A204.1 (cell line): ENCODE results near the gene FIGLA.

Experiments used
- FAIRE-seq: peaks from 2 replicates; lab custom pipeline; 2012; peaks lifted over from hg19 to GRCh38; lab: Jason Lieb, UNC

FIGLA gene

DNA sequence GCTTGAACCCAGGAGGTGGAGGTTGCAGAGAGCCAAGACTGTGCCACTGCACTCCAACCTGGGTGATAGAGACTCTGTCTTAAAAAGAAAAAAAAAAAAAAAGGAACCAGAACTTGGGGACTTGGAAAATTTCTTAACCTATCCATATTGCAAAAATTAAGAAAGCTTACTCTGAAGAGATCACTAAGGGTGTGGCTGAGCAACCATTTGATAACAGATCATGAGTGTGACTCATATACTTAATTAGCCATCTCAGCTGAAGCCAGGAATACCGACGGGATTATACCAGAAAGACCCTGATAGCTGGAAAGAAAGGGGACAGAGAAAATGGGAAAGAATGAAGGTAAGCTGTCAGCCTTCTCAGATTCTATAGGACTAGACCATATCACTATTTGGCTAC, 15.3 kb downstream of the FIGLA start:
- FAIRE-seq = no peak

DNA sequence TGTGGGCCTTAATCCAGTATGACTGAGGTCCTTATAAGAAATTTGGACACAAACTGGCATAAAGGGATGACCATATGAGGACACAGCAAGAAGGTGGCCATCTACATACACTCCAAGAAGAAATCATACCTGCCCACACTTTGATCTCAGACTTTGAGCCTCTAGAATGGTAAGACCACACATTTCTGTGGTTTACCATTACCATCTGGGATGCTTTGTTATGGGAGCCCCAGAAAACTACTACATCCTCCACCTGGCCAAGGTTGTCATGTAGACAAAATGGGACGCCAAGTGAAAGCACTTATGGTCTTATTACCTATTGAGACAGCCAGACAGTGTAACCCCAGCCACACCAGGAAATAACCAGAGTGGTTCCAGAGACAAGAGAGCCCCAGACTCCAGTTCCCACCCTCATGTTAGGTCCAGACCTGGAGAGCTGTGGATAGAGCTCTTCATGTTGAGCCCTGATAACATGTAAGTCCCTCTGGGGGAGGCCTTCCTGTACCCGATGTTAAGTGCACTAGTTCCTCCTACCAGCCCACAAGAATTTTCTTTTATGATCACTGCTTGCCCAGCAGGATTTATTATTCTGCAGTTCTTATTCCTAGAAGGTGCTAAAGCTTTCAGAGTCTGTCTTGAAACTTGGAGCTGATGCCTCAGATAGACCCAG, 17.8 kb downstream of the FIGLA start:
- FAIRE-seq = no peak

DNA sequence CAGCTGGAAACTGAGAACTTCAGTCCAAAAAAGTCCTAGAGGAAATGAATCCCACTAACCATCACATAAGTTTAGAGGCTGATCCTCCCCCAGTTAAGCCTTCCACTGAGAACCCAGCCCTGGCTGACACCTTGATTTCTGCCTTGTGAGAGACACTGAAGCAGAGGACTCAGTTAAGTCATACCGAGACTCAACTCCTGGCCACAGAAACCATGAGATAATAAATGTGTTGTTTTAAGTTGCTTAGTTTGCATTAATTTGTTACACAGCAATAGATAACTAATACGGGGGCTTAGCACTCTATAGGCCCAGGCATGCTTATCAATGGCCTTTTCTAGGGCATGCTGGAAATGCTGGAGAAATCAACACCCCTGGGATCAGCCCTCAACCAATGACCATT, 19.0 kb downstream of the FIGLA start:
- no peak for FAIRE-seq

DNA sequence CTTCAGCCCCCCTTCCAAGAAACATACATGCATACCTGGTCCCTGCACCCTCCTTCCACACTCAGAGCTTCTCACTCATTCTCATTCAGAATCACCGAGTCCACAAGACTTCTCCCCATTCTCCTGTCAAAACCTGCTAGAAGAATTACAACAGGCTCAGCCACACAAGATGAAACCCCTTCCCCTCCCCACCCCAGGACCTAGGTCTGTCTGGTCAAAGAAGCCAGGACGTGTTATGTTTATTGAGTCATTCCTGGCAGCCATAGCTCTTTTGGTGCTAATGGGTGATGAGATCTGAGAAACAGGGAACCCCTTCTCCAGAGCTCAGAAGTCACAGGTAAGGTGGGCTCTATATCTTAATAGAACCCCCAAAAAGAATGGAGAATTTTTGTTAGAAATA, 21.0 kb downstream of the FIGLA start:
- FAIRE-seq = no peak

DNA sequence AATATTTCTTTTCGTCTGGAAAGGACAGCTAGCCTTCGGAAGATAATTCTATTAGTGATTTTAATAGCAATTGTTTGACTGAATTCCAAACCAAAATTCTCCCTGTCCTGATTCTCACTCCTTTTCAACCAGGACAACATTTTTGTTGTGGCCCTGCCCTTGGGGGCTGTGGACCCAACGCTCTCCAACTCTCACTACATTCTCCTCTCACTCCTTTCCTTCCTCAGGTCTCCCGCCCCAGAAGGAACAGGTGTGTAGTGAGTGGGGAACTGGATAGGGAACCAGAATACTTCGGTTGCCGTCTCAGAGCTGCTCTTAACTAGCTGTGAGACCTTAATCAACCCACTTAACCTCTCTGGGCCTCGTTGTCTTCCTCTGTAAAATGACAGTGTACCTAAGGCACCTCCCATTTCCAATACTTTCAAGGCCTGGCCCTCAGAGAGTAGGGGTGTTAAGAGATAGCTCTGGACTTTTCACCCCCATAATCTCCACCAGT, 21.8 kb downstream of the FIGLA start:
- no peak for FAIRE-seq

DNA sequence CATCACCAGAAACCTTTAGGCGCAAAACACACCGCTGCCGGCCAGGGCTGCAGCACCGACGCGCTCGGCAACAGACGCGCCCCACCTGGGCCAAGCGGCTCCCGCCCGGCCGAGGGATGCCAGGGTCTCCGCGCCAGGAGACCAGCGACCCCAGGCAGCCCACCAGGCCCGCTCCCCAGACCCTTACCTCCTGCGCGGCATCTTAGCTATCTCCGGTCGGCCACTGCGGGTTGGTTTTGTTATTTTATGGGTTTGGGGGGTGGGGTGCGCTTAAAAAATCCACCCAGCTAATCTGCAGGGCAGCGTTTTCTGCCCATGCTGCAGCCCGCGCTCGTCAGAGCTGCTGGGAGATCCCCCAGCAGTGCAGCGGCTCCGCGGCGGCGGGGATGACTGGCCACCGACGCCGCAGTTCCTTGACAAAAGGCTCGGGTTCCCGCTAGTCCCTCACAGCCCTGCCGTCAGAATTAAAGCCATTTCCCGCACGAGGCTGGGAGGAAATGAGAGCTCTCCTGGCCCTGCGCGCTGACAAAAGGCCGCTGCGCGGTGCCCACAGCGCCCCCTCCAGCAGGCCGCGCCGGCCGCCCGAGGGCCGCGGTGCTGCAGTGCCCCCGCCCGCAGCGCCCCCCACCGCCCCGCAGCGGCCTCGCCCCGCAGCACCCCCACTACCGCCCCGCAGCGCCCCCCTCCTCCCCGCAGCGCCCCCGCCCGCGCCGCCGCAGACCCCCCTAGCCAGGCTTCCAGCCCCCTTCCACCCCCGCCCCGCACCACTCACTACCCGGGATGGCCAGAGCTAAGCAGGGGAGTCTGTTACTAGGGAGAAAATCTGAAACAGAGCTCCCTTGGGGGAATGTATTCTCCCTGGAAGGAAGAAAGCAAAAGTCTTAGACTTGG, 22.5 kb downstream of the FIGLA start, which contains the start of gene ADD2:
ADD2 (minus strand) TSS at position 502 of the 891 bp plus-strand sequence. CDS start 61,792 bp downstream, outside the sequence.
- FAIRE-seq = no peak

DNA sequence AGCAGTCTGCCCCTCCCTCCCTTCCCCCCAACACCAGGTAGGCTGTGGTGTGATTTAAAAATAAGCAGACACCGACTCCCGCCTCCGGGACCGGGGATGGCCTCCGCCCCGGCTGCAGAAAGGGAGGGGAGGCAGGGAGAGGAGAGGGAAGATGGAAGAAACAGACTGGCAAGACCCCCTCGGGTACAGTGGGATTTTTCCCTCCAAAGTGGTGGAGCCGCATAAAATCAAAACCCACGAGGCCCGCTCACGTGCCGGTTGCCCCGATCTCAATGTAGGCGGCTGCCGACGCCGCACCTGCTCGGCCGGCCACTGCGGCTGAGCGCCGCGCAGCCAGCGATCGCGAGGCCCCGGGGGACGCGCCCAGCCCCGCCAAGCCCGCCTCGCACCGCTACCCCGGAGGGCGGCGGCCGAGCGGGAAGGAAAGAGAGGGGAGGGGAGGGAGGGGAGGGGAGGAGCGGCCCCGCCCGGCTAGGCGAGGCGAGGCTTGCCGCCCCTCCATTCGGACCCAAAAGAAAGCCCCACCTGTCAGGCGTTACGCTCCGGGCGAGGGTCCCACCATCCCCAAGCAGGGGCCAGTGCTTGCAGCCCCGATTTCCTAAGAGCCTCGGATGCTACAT, 23.3 kb downstream of the FIGLA start:
- no peak for FAIRE-seq

DNA sequence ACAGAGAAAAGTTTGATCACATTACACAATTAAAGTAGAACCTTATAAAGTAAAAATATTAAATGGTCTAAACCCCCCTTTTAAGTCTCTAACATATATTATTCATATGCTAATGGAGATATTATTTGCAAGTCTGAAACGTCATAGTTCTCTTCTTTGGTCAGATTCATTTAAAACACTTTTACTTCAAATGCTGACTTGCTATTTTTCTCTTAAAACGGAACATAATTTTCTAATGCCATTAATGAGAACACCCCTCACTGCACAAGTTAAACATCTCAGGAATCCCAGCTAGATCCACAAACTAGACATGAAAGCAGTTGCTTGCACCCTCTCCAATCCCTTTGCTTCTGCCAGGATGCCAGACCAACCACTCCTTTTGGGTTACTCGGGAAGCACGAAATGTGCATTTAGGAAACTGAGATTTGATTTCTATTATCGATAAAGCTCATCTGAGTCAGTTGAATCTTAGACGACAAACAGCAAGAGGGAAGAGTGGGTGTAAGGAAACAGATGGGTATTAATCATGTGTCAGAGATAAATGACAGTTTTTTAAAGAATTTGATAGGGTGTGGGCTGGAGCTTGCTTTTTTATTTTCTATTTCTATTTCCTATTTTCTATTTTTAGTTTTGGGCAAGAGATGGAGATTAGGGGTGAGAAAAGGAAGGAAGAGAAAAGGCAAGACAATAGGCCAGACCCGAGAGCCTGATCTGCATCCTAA, 23.9 kb downstream of the FIGLA start:
- FAIRE-seq = no peak

DNA sequence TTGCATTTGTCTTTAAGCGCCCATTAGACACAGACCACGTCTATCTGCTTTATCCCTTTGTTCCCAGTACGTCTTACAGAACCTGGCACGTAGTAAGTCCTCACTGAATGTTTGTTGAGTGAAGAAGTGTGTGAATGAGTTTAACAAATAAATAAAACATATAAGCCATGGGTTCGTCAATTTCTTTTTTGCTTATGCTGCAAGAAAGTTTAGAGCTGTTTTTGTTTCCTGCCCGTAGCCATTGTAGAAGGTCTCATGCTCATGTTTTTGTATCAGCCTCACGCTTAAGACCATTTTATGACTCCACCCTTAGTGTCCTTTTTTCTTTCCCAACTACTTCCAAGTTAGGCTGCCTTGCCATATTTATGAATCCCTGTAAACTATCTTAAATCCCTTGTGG, 24.9 kb downstream of the FIGLA start:
- FAIRE-seq = no peak

DNA sequence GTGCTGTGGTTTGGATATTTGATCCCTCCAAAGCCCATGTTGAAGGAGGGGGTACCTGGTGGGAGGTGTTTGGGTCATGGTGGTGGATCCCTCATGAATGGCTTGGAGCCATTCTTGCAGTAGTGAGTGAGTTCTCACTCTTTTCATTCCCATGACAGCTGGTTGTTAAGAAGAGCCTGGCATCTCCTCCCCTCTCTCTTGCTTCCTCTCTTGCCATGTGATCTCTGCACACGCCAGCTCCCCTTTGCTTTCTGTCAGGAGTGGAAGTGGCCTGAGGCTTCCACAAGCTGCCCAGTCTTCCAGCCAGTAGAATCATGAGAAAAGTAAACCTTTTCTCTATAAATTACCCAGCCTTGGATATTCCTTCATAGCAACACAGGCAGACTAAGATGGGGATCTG, 31.0 kb downstream of the FIGLA start:
- FAIRE-seq = no peak

DNA sequence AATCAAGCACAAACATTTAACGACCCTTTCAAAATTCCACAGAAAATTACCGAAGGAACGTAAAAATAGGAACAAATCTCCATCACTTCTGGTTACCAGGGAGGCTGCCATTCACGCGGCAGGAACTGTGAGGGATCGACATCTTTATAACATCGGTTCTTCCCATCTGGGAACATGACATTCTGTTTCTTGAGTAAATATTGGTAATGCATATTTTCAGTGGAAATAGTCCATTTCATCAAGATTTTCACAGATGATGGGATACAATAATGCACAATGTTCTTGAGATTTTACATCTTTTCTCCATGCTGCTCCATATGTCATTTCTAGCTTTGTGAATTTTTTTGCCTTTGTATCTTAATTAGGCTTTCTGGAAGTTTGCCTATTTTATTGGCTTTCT, 32.5 kb downstream of the FIGLA start:
- no peak for FAIRE-seq

DNA sequence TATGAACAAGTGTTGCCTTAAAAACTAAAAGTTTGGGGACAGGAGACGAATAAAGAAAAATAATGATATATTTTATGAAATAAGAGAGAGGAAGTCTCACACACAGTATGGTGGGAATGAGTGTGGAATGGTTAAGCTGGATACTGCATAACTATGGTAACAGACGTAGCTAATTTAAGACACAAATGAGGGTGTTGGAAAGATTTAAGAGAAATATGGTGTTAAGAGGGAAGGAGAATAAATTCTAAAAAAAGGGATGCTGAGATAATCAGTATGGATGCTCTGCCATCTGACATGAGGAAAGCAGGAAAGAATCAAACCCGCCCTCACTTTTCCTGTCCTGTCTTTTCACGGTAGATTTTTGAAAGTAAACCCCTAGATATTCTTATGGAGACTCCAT, 33.1 kb downstream of the FIGLA start:
- FAIRE-seq = no peak

DNA sequence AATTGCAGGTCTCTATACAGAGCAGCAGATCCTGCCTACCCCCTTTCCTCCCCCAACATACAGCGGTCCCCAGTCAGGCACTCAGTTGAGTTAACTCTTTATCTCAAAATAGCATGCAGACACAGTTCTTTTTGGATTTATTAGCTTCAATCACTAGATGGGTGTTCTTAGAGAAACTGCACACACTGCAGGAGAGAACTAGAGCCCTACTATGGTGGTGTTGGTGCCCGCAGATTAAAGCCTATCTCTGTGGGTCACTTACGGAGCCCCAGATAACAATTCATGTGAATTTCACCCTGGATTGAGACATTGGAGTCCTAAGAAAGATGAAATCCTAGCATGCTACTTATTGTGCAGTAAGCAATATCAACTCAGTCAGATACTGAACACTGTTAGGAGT, 34.3 kb downstream of the FIGLA start:
- no peak for FAIRE-seq

DNA sequence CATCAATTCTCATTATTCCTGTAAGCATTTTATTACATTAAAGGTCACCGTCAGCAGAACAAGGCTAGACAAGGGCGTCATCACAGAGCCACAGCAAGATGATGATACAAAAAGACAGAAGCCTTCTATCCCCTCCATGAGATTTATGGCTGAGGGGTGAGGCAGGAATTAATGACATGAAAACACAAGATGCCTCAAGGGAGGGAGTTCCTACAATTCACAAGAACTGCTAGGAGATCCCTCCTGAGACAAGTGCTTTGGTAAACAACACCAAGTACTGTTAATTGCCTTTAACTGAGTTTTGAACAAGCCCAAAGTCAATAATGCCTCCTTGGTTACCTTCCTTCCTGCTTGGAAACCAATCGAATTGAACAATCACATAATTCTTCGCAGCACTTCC, 36.5 kb downstream of the FIGLA start:
- FAIRE-seq = no peak

DNA sequence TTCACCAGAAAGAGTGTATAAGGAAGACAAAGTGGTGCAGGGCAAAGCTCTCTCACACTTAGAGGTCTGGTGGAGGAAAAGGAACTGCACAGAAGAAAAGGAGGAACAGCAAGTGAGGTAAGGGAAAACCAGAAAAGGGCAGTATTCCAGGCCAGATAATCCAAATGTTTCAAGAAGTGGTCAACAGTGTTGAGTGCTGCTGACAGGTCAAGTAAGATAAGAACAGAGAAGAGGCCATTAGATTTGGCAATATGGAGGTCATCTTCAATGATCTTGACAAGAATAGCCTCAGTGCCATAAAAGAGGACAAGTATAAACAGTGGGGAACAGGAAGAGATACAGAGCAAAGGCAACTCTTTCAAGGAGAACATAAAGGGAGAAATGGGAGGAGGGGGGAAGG, 37.4 kb downstream of the FIGLA start:
- no peak for FAIRE-seq

DNA sequence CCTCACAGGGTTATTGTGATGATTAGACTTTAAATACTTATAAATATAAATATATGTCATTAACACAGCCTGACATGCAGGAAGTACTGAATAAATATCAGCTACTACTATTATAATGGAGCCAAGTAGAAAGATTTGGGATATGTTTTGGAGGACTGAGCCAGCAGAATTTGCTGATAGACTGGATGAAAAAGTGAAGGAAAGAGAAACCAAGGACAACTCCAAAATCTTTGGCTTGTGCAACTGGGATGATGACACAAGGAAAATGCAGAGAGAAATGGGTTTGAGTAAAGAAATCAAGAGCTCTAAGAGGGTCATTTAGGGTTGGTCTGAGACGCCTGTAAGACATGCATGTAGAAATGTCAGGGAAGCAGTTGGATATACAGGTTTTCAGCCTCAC, 38.0 kb downstream of the FIGLA start:
- no peak for FAIRE-seq

DNA sequence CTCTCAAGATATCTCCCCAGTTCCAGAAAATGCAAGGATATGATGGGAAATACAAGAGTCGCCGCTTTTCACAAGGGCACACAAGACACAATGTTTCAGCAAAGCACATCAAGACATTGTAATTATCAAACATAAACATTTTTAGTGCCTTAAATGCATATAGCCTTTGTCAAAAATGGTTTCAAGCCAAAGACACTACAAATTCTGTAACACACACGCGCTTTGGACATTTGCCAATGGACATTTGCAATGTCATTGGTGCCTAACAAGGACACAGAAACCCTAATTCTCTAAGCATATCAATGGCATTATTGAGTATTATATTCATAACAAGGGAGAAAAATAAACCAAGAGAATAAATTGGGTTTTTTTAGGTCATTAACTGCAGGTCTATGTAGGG, 38.6 kb downstream of the FIGLA start:
- FAIRE-seq = no peak

DNA sequence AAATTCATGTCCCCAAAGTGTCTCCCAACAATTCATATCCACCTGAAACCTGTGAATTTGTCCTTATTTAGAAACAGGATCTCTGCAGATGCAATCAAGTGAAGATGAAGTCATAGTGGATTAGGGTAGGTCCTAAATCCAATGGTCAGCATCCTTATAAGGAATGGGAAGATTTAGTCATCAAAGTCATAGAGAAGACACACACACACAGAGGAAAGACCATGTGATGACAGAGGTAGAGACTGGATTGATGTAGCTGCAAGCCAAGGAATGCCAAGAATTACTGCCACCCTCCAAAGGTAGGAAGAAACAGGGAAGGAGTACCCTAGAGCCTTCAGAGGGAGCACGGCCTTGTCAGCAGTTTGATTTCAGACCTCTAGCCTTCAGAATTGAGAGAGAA, 40.1 kb downstream of the FIGLA start:
- FAIRE-seq = no peak

DNA sequence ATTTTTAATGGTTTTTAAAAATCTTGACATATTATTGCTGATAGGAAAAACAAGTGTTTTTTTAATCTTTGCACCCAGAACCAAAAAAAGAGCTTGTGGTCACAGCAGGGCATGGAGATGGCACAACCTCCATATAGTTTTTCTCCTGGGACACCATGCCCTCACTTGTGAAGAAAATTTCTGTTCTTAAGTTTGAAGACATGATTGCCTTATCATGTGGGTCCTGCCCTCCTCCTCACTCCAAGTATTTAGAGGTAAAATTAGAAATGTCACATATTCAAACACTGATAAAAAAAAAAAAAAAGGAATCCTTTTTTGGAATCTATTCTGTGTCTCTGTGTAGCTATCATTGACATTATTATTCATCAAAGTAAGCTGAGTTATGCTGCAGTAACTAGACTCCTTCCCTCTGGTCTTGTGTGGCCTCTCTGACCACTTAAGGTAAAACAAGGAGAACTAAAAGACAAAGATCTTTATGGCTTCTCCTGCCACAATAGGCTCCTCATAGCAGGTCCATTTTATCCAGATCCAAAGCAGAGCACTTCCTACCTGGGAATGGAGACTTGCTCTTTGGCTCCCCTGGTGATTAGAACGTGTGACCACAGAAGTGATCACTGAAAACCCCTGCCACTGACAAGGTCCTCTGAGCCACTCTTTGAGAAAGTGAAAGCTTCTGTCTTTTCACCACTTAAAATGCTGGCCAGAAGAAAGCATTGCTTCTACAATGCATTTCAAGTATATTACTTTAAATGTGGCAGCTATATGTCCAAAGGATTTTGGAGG, 42.2 kb downstream of the FIGLA start:
- FAIRE-seq = no peak

DNA sequence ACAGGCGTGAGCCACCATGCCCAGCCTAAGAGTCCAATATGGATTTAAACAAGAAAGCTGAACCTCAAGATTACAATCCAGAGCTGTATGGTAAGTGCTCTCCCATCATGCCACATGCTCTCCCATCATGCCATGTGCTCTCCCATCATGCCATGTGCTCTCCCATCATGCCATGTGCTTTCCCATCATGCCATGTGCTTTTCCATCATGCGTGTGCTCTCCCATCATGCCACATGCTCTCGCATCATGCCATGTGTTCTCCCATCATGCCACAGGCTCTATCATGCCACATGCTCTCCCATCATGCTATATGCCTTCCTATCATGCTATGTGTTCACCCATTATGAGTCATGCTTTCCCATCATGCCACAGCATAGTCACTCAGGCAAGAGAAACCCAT, 43.2 kb downstream of the FIGLA start:
- no peak for FAIRE-seq

DNA sequence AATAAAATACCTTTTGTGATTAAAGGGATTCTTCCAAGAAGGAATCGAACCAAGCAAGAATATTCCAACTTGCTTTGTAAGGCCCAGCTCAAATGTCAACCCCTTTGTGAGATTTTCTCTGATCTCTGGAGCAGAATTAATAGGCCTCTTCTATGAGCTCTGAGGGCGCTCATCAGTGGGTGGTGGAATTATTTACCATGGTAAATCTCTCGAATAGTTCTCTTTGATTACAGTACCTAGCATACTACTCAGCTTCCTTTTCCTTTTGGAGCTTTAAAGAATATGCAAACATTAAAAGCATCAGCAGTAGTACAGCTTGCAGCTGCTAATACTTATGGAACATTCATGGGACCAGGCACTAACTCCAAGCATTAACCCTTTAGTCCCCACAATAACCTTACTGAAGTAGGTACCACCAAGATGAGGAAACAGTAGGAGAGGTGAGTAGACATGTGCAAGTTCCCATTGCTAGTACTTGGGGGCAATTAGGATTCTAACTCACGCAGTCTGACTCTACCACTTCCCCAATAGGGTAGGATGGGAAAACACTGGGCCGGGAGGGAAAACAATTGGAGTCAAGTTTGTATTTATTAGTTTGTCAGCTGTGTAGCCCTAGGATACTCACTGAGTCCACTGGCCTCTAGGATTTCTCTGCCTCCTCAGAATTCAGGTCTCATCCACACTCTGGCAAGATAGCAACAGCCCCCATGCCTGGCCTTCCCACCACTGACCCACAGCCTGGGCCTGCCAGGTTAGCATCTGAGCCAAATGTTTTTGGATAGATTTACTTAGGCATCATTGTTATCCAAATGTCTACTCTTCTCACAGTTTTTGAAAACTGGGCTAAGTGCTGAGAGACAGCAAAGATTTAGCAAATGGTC, 44.1 kb downstream of the FIGLA start:
- no peak for FAIRE-seq
